ENCODE measurements around the gene KRTAP5-5.
A peak's percentile ranks its signal among the peaks of the same experiment; 100 is the strongest.
"Not testable (repeated sequence)": the region's sequence is repeated elsewhere in the genome, so short reads cannot be mapped to it uniquely, and the experiment has no call there.

KRTAP5-5 gene

GRCh38 chr11:1643146-1643690 is 13.6 kb downstream of the KRTAP5-5 start:
- no peak for DNase-seq

- no peak for DNase-seq
These were observed 15.2 kb downstream of the KRTAP5-5 start for GRCh38 chr11:1644601-1645356.

DNA sequence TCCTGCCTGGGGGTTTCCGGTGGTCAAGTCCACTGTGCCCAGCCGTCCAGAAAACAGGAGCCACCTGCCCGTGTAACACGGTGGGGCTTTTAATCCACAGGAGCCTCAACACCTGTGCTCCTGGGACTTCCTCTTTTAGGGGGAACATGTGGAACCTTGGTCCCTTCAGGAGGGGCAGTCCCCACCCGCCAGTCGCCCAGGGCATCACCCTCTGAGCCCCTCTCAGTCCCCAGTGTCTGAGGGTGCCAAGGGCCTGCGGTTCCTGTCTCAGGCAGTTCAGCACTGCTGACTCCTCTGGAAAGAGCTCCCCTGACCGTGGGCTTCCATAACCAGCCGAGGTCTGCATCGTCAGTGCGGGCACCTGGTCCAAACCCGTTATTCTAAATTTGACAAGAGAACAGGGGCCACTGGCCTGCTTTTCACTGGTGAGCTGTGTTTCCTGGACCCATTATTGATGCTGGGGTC is 15.8 kb downstream of the KRTAP5-5 start:
- no peak for DNase-seq

DNA sequence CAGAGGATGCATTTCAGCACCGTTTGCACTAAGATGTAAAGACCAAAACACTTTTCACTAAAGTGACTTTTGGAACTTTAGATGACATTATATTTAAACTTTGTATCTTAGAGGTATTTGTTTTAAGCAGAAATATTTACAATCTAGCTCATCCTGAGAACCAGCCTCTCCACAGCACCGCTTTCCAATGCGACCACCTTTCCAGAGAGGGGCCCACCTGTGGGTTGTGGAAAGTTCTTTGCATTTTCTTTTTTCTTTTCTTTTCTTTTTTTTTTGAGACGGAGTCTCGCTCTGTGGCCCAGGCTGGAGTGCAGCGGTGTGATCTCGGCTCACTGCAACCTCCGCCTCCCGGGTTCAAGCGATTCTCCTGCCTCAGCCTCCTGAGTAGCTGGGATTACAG is 17.0 kb downstream of the KRTAP5-5 start:
- DNase-seq: not testable (repeated sequence)

GRCh38 chr11:1647901-1648652 is 18.5 kb downstream of the KRTAP5-5 start:
- no peak for DNase-seq

DNA sequence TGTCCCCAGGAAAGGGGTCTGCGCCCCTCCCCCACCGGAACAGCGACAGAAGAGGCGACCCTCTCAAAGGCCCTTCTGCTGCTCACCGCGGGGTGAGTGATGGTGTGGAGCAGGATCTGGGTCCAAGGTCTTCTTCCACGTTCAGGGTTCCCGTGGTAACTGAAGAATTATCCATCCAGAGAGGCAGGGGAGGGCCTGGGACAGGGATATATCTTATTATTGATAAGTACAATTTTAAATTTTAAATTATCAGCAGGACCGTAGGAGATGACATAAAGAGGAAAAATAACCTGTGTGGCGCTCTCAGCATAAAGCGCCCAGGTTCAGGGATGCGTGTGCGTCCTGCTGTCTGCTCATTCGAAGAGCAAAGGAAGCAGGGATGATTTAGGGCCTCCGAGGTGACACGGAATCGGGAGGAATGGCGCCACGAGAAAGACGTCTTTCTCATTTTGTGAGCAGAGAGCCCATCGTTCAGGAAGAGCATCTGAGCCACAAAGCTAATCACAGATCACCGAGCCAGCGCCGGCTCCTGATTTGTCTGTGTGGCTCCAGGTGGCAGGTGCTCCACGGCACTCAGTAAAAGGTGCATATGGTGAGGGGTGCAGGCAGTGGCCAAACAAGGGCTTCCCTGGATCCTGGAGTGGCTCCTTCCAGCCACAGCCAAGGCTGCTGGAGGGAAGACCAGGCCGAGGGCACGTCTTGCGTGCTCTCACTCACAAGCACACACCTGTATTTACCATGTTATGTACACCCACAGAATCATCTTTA is 19.3 kb downstream of the KRTAP5-5 start:
- no peak for DNase-seq

DNA sequence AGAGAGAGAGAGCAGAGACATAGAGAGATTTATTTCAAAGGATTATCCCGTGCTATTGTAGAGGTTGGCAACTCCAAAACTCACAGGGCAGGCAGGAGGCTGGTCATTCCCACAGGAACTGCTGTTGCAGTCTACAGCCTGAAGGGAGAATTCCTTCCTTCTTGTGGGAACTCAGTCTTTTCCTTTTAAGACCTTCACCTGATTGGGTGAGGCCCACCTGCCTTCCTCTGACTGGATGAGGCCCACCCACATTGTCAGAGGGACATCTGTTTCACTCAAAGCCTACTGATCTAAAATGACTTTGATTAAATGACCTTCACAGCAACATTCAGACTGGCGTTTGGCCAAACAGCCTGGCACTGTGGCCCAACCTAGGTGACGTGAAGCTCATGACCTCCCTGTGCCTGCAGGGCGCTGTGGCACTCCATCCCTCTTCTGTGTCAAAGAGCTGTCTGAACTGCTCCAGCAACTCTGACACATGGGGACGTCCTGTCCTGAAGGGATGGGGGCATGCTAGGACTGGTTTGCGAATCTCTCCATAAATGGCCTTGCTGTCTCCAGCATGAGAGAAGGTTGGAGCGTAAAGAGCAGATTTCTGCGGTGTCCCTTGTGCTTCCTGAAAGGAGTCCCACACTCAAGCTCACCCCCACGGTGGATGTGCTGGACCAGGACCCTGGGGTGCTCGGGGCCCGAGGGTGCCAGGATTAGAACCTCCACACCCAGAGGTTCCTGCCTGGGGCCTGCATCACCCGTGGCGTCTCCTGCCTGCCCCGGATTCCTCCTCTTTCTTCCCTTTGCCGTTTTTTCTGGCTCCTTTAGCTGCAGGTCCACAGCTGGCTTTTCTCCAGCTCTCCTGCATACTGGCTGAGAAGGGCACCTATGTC is 20.7 kb downstream of the KRTAP5-5 start:
- no peak for DNase-seq

- DNase-seq: no peak
These were observed 21.3 kb downstream of the KRTAP5-5 start for GRCh38 chr11:1650918-1651262.

- no peak for DNase-seq
These were observed 21.9 kb downstream of the KRTAP5-5 start for GRCh38 chr11:1651411-1651980.

GRCh38 chr11:1652026-1652425 is 22.5 kb downstream of the KRTAP5-5 start:
- no peak for DNase-seq

- DNase-seq: no peak
These were observed 22.8 kb downstream of the KRTAP5-5 start for GRCh38 chr11:1652442-1652770.

- DNase-seq: peak in 1 of 2 experiments; percentile 22
These were observed 23.4 kb downstream of the KRTAP5-5 start for GRCh38 chr11:1652771-1653540.

DNA sequence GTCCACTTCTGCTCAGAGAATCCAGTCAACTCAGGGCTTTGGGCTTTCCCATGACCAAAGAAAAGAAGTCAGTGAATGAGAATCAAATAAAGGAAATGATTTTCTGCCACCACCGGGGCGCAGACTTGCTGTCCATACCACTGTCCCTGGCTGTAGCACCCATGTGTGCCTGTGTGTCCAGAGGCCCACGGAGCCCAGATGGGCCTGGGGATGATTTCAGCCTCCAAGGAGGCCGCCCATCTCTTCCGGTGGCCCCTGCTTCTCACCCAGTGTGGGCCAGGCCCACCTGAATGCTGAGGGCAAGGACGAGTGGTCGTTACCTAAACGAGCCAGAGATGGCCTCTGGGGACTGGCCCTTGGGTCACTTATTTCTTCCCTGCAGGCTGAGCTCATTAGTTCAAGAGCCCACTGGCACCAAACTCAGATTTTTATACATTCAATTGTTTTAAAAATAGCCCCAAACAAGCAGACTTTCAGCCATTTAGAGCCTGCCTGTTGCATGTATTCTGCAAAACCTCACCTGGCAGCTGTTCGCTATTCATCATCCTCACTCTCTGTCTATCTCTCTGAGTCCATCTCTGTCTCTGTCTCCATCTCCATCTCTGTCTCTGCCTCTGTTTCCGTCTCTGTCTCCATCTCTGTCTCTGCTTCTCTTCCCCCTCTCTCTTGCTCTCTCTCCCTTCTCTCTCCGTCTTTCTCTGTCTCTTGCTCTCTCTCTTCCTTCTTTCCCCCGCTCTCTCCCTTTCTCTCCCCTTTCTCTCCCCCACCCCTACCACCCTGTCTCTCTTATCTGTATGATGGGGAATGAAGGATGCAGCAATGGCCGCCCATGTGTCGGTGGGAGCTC is 24.2 kb downstream of the KRTAP5-5 start:
- no peak for DNase-seq

GRCh38 chr11:1654388-1655167 is 25.0 kb downstream of the KRTAP5-5 start:
- DNase-seq: no peak

- DNase-seq: no peak
These were observed 25.8 kb downstream of the KRTAP5-5 start for GRCh38 chr11:1655168-1656060.

GRCh38 chr11:1656061-1656441 is 26.5 kb downstream of the KRTAP5-5 start:
- no peak for DNase-seq

DNA sequence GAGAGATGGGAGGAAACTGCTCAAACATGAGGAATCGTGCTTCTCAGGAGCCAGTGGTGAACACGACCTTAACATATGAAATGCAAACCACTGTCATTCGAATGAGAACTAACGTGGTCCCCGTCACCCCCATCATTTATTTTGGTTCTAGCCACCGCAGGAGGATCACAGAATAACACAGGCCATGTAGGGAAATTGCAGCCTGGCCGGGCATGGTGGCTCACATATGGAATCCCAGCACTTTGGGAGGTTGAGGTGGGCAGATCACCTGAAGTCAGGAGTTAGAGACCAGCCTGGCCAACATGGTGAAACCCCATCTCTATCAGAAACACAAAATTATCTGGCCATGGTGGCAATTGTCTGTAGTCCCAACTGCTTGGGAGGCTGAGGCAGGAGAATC is 27.1 kb downstream of the KRTAP5-5 start:
- DNase-seq: no peak

GRCh38 chr11:1659506-1659905 is 29.9 kb downstream of the KRTAP5-5 start:
- DNase-seq: no peak

All from cerebellar nuclear complex (tissue), 1 donor.